Left lung (tissue), 10 donors: Measurements from ENCODE around the gene ACSF3. TPM values are rescaled to one million over a fixed set of nuclear protein-coding genes. Genes with fewer than 3 reads are reported as not detected.
A peak's percentile ranks its signal among the peaks of the same experiment; 100 is the strongest.

Source experiments
- ATAC-seq: fragments of 200-7000 bp; cut with Tn5 transposase; one replicate; pipeline ENCODE4 v1.9.1; 2020; ENCODE audit warnings: moderate library complexity
- DNase-seq, 4 donors: peaks; one replicate each; pipeline ENCODE4 v3.0.0-alpha.2; 2013 to 2020
- H3K27ac ChIP-seq, 2 donors: fragments of 200-600 bp; sonication (generic) in 1 of 2; one replicate each; pipeline versions ENCODE4 v1.5.0 to v1.8.0; 2020 to 2021
- H3K27me3 ChIP-seq, 2 donors: fragments of 200-600 bp; sonication (generic) in 1 of 2; one replicate each; pipeline versions ENCODE4 v1.5.0 to v1.8.0; 2020 to 2021
- H3K36me3 ChIP-seq, 2 donors: fragments of 200-600 bp; sonication (generic) in 1 of 2; one replicate each; pipeline versions ENCODE4 v1.5.0 to v1.8.0; 2020 to 2021
- H3K4me1 ChIP-seq, 2 donors: fragments of 200-600 bp; one replicate each; pipeline ENCODE4 v1.8.0; 2021
- H3K4me3 ChIP-seq, 2 donors: fragments of 200-600 bp; sonication (generic) in 1 of 2; one replicate each; pipeline versions ENCODE4 v1.5.0 to v1.8.0; 2020 to 2021; ENCODE audit warnings: mild to moderate bottlenecking in 1 of 2
- H3K9me3 ChIP-seq, 2 donors: fragments of 200-600 bp; sonication (generic) in 1 of 2; one replicate each; pipeline versions ENCODE4 v1.5.0 to v1.8.0; 2020 to 2021
- intact Hi-C, 2 donors: fragments of 100-400 bp; cut with DNase I; formaldehyde crosslinking; loops; one replicate each; pipeline versions ENCODE4 v1.11.2 to v1.14.2; 2022
- polyA plus RNA-seq, 6 donors: library from polyadenylated mRNA; unstranded; fragments of 120-200 nt; gene quantifications; one replicate each; pipeline ENCODE4 v1.2.1, GENCODE V29; 2013; ENCODE audit not compliant: insufficient read length in 6 of 6
- total RNA-seq, 2 donors: library from RNA; stranded (reverse); fragmentation: NEBNext Ultra II Directional; extraction: Animal tissue kit (Norgen Biotek cat#: 25700); gene quantifications; one replicate each; pipeline ENCODE4 v1.2.1, GENCODE V29; 2021
- TF ChIP-seq, protein P1 (sequence below), 2 donors: fragments of 200-600 bp; sonication (generic) in 1 of 2; IDR thresholded peaks; one replicate each; pipeline versions ENCODE4 v1.5.0 to v1.8.0; 2021; ENCODE audit warnings: antibody characterized with exemption in 2 of 2
- donor health status: DM: no; HTN: yes; CAD: no.
- donor health status: DM: no; HTN: no; CAD: no.

ACSF3 gene
- total and polyA plus RNA-seq, 8 donors = 30.0 to 38.4 (median 33.7) TPM

DNA sequence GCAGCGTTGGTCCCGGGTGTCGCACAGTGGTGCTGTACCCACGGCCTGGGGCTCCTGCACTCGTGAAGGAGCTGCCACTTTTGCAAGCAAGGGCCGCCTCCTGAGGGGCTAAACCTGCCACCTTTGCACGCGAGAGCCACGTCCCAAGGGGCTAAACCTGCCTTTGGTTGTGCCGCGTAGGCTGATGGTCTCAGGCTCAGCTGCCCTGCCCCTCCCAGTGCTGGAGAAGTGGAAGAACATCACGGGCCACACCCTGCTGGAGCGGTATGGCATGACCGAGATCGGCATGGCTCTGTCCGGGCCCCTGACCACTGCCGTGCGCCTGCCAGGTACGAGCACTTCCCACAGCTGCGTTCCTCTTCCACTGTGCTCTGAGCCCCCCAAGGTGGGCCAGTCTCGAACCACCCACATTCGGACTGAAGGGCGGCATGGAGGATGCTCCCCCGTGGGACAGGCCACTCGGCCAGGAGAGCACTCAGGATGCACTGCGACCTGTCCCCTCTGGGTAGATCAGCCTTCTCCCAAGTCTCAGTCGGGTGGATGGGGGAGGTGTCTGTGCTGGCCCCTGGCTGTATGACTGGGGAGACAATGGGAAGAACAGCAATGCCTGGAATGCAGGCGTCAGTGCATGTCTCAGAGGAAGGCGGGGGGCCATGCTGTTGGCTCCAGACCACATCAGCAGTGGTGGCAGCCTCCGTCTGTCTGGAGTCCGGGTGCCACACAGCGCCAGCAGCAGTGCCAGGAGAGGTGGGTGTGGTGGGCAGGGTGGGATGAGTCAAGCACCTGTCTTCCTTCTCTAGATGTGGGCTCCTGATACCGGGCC is 20.7 kb downstream of the ACSF3 start:
- DNase-seq (peak in 2 of 4 donors; percentile 34 to 76), ATAC-seq (peak; percentile 17)
- intact Hi-C loops = no loop called here
- H3K36me3 ChIP-seq = peaks cover 0 to 81% of the 10 kb centered on the region in 2 donors
- peaks cover 3 to 26% of the 10 kb centered on the region in 2 donors for H3K4me1 ChIP-seq
- TF ChIP-seq, protein P1, sequence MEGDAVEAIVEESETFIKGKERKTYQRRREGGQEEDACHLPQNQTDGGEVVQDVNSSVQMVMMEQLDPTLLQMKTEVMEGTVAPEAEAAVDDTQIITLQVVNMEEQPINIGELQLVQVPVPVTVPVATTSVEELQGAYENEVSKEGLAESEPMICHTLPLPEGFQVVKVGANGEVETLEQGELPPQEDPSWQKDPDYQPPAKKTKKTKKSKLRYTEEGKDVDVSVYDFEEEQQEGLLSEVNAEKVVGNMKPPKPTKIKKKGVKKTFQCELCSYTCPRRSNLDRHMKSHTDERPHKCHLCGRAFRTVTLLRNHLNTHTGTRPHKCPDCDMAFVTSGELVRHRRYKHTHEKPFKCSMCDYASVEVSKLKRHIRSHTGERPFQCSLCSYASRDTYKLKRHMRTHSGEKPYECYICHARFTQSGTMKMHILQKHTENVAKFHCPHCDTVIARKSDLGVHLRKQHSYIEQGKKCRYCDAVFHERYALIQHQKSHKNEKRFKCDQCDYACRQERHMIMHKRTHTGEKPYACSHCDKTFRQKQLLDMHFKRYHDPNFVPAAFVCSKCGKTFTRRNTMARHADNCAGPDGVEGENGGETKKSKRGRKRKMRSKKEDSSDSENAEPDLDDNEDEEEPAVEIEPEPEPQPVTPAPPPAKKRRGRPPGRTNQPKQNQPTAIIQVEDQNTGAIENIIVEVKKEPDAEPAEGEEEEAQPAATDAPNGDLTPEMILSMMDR (IDR thresholded peaks at IDR 0.05) = no peak
- H3K4me3 ChIP-seq = peak overlapping the region in 1 of 2 donors; percentile 28
- no peaks in the 10 kb centered on the region for H3K27me3 ChIP-seq
- no peaks in the 10 kb centered on the region for H3K9me3 ChIP-seq
- H3K27ac ChIP-seq = peak overlapping the region; percentile 35 to 82

DNA sequence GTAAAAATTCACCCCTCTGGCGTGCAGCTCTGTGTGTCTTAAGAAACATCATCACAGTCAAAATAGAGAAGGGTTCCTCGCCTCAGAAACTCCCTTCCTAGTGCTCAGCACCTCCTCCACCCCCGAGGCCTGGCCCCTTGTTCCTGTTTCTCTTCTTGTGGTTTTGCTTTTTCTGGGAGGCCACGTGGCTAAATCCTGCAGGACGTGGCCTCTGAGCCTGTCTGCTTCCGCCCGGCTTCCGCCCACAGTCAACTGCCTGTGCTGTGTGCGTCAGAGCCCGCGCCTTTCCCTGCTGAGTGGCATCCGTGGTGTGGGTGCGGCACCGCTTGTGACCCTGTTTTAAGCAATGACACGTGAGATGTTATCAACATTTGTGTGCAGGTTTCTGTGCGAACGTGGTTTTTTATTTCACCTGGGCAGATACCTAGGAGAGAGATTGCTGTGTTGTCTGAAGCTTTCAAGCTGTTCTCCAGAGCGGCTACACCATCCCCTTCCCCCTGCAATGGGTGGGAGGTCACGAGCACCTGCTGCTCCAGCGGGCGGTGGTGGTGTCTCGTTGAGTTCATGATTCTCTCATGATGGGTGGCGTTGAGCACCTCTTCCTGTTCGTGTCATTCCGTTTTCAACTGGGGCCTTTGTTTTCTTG is 21.7 kb downstream of the ACSF3 start:
- Histone ChIP-seq H3K4me1 (peaks cover 3 to 26% of the 10 kb centered on the region in 2 donors), H3K27ac (peak overlapping the region; percentile 35 to 82), H3K27me3 (no peaks in the 10 kb centered on the region), H3K9me3 (no peaks in the 10 kb centered on the region), H3K36me3 (peaks cover 0 to 90% of the 10 kb centered on the region in 2 donors), H3K4me3 (peak overlapping the region in 1 of 2 donors; percentile 28)
- intact Hi-C loops = no loop called here
- TF ChIP-seq, protein P1 (IDR thresholded peaks at IDR 0.05) = no peak
- DNase-seq = peak in 3 of 4 donors; percentile 22 to 95 (median 92)
- ATAC-seq = peak; percentile 82

DNA sequence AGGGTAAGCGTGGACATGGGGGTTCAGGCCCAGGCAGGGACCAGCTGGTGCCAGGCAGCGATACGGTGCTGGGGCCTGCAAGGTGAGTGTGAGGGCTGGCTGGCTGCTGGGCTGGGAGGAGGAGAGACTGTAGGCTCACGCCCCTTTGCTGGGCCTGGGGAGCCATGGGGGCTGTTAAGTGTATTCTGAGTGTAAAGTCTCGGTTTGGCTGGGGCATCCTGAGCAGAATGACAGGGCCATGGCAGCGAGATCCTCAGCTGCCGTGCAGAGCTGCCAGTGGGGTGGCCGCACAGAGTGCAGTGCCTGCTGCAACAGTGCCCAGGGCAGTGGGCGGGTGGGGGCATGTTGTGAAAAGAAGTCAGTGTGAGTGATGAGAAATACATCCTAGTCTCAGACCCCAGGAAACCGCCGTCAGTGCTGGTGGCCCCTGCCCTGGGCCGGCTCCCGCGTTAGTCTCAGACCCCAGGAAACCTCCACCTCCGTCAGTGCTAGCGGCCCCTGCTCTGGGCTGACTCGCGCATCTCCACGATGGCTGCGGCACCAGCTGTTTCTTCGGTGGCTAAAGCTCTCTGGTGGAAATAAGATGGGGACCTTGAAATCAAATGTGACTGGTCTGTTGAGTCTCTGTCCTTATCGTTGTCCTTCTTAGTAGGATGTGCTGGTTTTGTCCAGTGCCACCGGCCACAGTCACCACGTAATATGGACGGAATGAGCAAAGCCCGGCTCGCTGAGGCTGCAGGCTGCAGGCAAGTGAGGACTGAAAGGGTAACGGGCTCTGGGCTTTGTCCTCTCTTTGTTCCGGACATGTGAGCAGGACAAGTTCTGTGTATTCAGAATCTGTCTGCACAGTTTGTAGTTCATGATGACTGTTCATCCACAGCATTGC is 22.9 kb downstream of the ACSF3 start:
- Histone ChIP-seq H3K36me3 (peaks cover 0 to 91% of the 10 kb centered on the region in 2 donors), H3K9me3 (no peaks in the 10 kb centered on the region), H3K4me1 (peaks cover 3 to 26% of the 10 kb centered on the region in 2 donors), H3K4me3 (no peak overlapping the region), H3K27me3 (no peaks in the 10 kb centered on the region), H3K27ac (no peak overlapping the region)
- TF ChIP-seq, protein P1 (IDR thresholded peaks at IDR 0.05) = no peak
- DNase-seq (peak in 2 of 4 donors; percentile 27 to 75), ATAC-seq (no peak)
- intact Hi-C loops = no loop called here

DNA sequence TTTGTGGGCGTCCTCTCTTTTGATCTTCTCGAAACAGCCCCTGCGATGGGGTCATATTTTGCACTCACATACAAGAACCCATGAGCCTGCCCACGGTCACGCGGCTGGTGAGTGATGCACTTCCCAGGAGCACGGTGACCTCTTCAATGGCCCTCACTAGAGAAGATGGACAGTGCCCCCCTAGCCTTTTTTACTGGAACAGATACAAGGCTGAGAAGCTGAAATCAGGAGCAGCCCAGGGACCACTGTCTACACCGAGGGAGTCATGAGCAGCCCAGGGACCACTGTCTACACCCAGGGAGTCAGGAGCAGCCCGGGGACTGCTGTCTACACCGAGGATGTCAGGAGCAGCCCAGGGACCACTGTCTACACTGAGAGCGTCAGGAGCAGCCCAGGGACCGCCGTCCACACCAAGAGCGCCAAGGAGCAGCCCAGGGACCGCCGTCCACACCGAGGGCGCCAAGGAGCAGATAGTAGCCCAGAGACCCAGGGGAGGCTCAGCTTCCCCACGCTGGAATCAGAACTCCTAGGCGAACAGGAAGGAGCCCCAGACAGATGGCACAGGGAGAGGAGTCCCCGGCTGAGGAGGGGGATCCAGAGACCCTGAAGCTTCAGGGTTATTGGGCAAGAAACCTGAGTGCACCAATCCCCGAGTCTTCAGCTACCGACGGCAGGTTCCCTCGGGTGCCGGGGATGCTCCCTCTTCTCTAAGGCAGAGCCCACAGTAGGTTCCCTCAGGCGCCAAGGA is 23.7 kb downstream of the ACSF3 start:
- DNase-seq (peak in 1 of 4 donors; percentile 20), ATAC-seq (no peak)
- no peak overlapping the region for H3K27ac ChIP-seq
- peaks cover 0 to 89% of the 10 kb centered on the region in 2 donors for H3K36me3 ChIP-seq
- no peaks in the 10 kb centered on the region for H3K27me3 ChIP-seq
- TF ChIP-seq, protein P1 (IDR thresholded peaks at IDR 0.05) = no peak
- H3K4me1 ChIP-seq = peaks cover 3 to 26% of the 10 kb centered on the region in 2 donors
- intact Hi-C loops = no loop called here
- H3K4me3 ChIP-seq = no peak overlapping the region
- no peaks in the 10 kb centered on the region for H3K9me3 ChIP-seq
